Common myeloid progenitor, CD34-positive (primary cell): ENCODE measurements around the gene OR6M1.

Source experiments
- CTCF ChIA-PET: fragments of 350-600 bp; sonication (Branson Sonifier 250); formaldehyde crosslinking; loops from one replicate; lab custom pipeline; 2021; ENCODE audit warnings: antibody characterized with exemption; lab: Charles Lee
- POLR2A ChIA-PET: fragments of 350-600 bp; sonication (Branson Sonifier 250); formaldehyde crosslinking; loops from one replicate; lab custom pipeline; 2021; ENCODE audit warnings: antibody characterized with exemption; lab: Charles Lee
- DNase-seq, 3 donors: peaks; one replicate each; pipeline versions ENCODE4 v3.0.0 to v3.0.0-alpha.2; 2013
- H3K27ac ChIP-seq, 2 experiments: 1 replicate in 1 of 2; 2 replicates in 1 of 2; pipeline ENCODE4 v1.7.0; 2013; ENCODE audit warnings: inconsistent platforms in 2 of 2, low read length in 2 of 2, mild to moderate bottlenecking in 2 of 2, low read depth in 1 of 2, moderate library complexity in 1 of 2; ENCODE audit not compliant: severe bottlenecking in 2 of 2, insufficient read depth in 1 of 2, poor library complexity in 1 of 2
- H3K27me3 ChIP-seq, 5 experiments: replicated peaks in 2 of 5; 1 replicate in 3 of 5; 2 replicates in 2 of 5; pipeline versions ENCODE4 v1.6.1 to v1.7.0; 2013; ENCODE audit warnings: low read length in 4 of 5, mild to moderate bottlenecking in 2 of 5, moderate library complexity in 2 of 5, inconsistent platforms in 1 of 5; ENCODE audit not compliant: insufficient read depth in 5 of 5, control insufficient read depth in 4 of 5
- H3K36me3 ChIP-seq, 4 experiments: 1 replicate in 2 of 4; 2 replicates in 2 of 4; pipeline versions ENCODE4 v1.6.1 to v1.7.0; 2013; ENCODE audit warnings: low read length in 3 of 4, control low read depth in 1 of 4, mild to moderate bottlenecking in 1 of 4; ENCODE audit not compliant: control insufficient read depth in 4 of 4, insufficient read depth in 4 of 4
- H3K4me1 ChIP-seq, 4 experiments: 1 replicate in 3 of 4; 2 replicates in 1 of 4; pipeline versions ENCODE4 v1.6.1 to v1.7.1; 2013; ENCODE audit warnings: low read length in 3 of 4, mild to moderate bottlenecking in 3 of 4, control low read depth in 1 of 4, inconsistent platforms in 1 of 4, moderate library complexity in 1 of 4; ENCODE audit not compliant: control insufficient read depth in 4 of 4, insufficient read depth in 4 of 4; ENCODE audit errors: control extremely low read depth in 1 of 4
- H3K4me3 ChIP-seq, 7 experiments: 1 replicate in 4 of 7; 2 replicates in 3 of 7; pipeline versions ENCODE4 v1.5.1 to v1.7.0; 2013; ENCODE audit warnings: mild to moderate bottlenecking in 7 of 7, low read length in 6 of 7, moderate library complexity in 6 of 7, inconsistent platforms in 2 of 7, low read depth in 2 of 7, control low read depth in 1 of 7; ENCODE audit not compliant: insufficient read depth in 4 of 7, control insufficient read depth in 1 of 7; ENCODE audit errors: extremely low read depth in 1 of 7
- H3K9me3 ChIP-seq, 5 experiments: 1 replicate in 4 of 5; 2 replicates in 1 of 5; pipeline versions ENCODE4 v1.6.1 to v1.7.1; 2013; ENCODE audit warnings: low read length in 4 of 5, mild to moderate bottlenecking in 2 of 5, inconsistent platforms in 1 of 5, low read depth in 1 of 5, moderate library complexity in 1 of 5; ENCODE audit not compliant: control insufficient read depth in 4 of 5, insufficient read depth in 2 of 5; ENCODE audit errors: control extremely low read depth in 1 of 5
- WGBS: methylation state at CpG from one replicate; pipeline ENCODE4 v1.1.5; 2013; ENCODE audit not compliant: insufficient coverage; 5-methylcytosine and 5-hydroxymethylcytosine counted together

OR6M1 gene

GRCh38 chr11:123838199-123838598, 32.0 kb upstream of the OR6M1 start:
- WGBS = 100% methylated on average over 2 of the region's 3 CpGs
- CTCF ChIA-PET = no interaction called here

GRCh38 chr11:123833095-123833494, 26.9 kb upstream of the OR6M1 start:
- CTCF ChIA-PET = no interaction called here
- H3K27ac ChIP-seq = no peak overlapping the region
- POLR2A ChIA-PET = no interaction called here
- no peaks in the 10 kb centered on the region for H3K36me3 ChIP-seq
- H3K4me1 ChIP-seq = no peaks in the 10 kb centered on the region
- no CpG with 5 or more reads among the region's 2 CpGs for WGBS
- peaks cover 0 to 3% (median 0%) of the 10 kb centered on the region in 5 experiments for H3K9me3 ChIP-seq
- no peaks in the 10 kb centered on the region for H3K27me3 ChIP-seq
- DNase-seq = no peak
- H3K4me3 ChIP-seq = no peak overlapping the region

More at GRCh38 chr11:123838199-123838598, 32.0 kb upstream of the OR6M1 start:
- peaks cover 0 to 2% (median 0%) of the 10 kb centered on the region in 5 experiments for H3K9me3 ChIP-seq
- no peak for DNase-seq
- no peaks in the 10 kb centered on the region for H3K4me1 ChIP-seq
- H3K36me3 ChIP-seq = no peaks in the 10 kb centered on the region
- no peak overlapping the region for H3K27ac ChIP-seq
- H3K4me3 ChIP-seq = no peak overlapping the region
- no peaks in the 10 kb centered on the region for H3K27me3 ChIP-seq
- POLR2A ChIA-PET = no interaction called here

- Histone ChIP-seq H3K9me3 (peaks cover 0 to 3% (median 0%) of the 10 kb centered on the region in 5 experiments), H3K4me3 (no peak overlapping the region), H3K27me3 (no peaks in the 10 kb centered on the region), H3K4me1 (no peaks in the 10 kb centered on the region), H3K36me3 (no peaks in the 10 kb centered on the region), H3K27ac (no peak overlapping the region)
- no peak for DNase-seq
- 98% methylated on average over 4 of the region's 7 CpGs for WGBS
- CTCF ChIA-PET = no interaction called here
- POLR2A ChIA-PET = no interaction called here
These were observed 23.6 kb upstream of the OR6M1 start for GRCh38 chr11:123829745-123830144.

GRCh38 chr11:123822599-123822998, 16.4 kb upstream of the OR6M1 start:
- peak in 1 of 3 donors; percentile 32 for DNase-seq
- POLR2A ChIA-PET = no interaction called here
- no peaks in the 10 kb centered on the region for H3K36me3 ChIP-seq
- H3K27me3 ChIP-seq = no peaks in the 10 kb centered on the region
- CTCF ChIA-PET = no interaction called here
- peaks cover 0 to 1% (median 0%) of the 10 kb centered on the region in 5 experiments for H3K9me3 ChIP-seq
- H3K27ac ChIP-seq = no peak overlapping the region
- H3K4me1 ChIP-seq = no peaks in the 10 kb centered on the region
- H3K4me3 ChIP-seq = peak overlapping the region in 1 of 7 experiments; percentile 12
- 44% methylated on average over 3 of the region's 3 CpGs for WGBS

- no peaks in the 10 kb centered on the region for H3K27me3 ChIP-seq
- WGBS = no CpG with 5 or more reads among the region's 2 CpGs
- no peaks in the 10 kb centered on the region for H3K36me3 ChIP-seq
- peaks cover 0 to 1% (median 0%) of the 10 kb centered on the region in 5 experiments for H3K9me3 ChIP-seq
- ChIA-PET POLR2A (no interaction called here), CTCF (no interaction called here)
- no peak overlapping the region for H3K27ac ChIP-seq
- DNase-seq = peak in 1 of 3 donors; percentile 79
- no peaks in the 10 kb centered on the region for H3K4me1 ChIP-seq
- H3K4me3 ChIP-seq = no peak overlapping the region
These were observed 15.9 kb upstream of the OR6M1 start for GRCh38 chr11:123822032-123822431.

GRCh38 chr11:123815122-123815521, 9.0 kb upstream of the OR6M1 start:
- no peak overlapping the region for H3K4me3 ChIP-seq
- WGBS = 98% methylated on average over 4 of the region's 5 CpGs
- no peak overlapping the region for H3K27ac ChIP-seq
- no peaks in the 10 kb centered on the region for H3K9me3 ChIP-seq
- no peaks in the 10 kb centered on the region for H3K4me1 ChIP-seq
- H3K27me3 ChIP-seq = no peaks in the 10 kb centered on the region
- POLR2A ChIA-PET = no interaction called here
- H3K36me3 ChIP-seq = no peaks in the 10 kb centered on the region
- CTCF ChIA-PET = no interaction called here
- no peak for DNase-seq

GRCh38 chr11:123801765-123802164, 4.4 kb downstream of the OR6M1 start:
- H3K27ac ChIP-seq = no peak overlapping the region
- CTCF ChIA-PET = no interaction called here
- WGBS = 0% methylated on average over 1 of the region's 1 CpG
- DNase-seq = no peak
- H3K36me3 ChIP-seq = no peaks in the 10 kb centered on the region
- no peaks in the 10 kb centered on the region for H3K4me1 ChIP-seq
- H3K27me3 ChIP-seq = no peaks in the 10 kb centered on the region
- H3K9me3 ChIP-seq = no peaks in the 10 kb centered on the region
- H3K4me3 ChIP-seq = no peak overlapping the region
- POLR2A ChIA-PET = no interaction called here
